HG03520 (cell line): ENCODE results near the gene FAM43B.
"Not testable (repeated sequence)": the region's sequence is repeated elsewhere in the genome, so short reads cannot be mapped to it uniquely, and the experiment has no call there.

ENCODE experiments used
- ATAC-seq: cut with Tn5 transposase; IDR thresholded peaks from one replicate; pipeline ENCODE4 v1.9.1; 2021; ENCODE audit warnings: mild to moderate bottlenecking, moderate library complexity; ENCODE audit not compliant: unreplicated experiment

FAM43B gene

GRCh38 chr1:20551945-20552727 is at the start of gene FAM43B:
Gene FAM43B (plus strand): TSS chr1:20552573. CDS start chr1:20552974, 401 bp downstream.
- no peak for ATAC-seq

- no peak for ATAC-seq
These were observed 46.9 kb upstream of the FAM43B start for GRCh38 chr1:20505488-20505887.

- no peak for ATAC-seq
These were observed 45.2 kb upstream of the FAM43B start for GRCh38 chr1:20507248-20507563.

GRCh38 chr1:20507564-20508410 is 44.6 kb upstream of the FAM43B start, which contains the start of gene MUL1:
Gene MUL1 (minus strand): TSS chr1:20508151. CDS start chr1:20508024, 127 bp downstream.
- peak; percentile 87 for ATAC-seq

DNA sequence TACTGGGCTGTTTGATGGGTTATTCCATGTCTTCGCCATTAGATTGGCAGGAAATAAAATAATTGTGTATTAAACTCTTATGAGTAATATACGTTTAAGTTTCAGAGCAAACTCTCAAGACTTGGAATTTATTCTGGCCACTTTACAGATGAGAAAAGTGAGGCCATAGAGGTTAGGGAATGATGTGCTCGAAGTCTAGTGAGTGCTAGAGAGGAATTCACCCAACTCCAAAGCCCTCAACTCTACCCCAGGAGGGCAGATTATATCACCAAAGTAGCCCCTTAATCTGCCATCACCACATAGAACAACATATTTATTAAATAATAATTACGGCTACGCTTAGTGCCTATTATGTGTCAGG is 44.0 kb upstream of the FAM43B start:
- ATAC-seq: no peak

GRCh38 chr1:20511518-20512428 is 40.6 kb upstream of the FAM43B start:
- ATAC-seq: no peak

- not testable (repeated sequence) for ATAC-seq
These were observed 32.6 kb upstream of the FAM43B start for GRCh38 chr1:20519609-20520262.

DNA sequence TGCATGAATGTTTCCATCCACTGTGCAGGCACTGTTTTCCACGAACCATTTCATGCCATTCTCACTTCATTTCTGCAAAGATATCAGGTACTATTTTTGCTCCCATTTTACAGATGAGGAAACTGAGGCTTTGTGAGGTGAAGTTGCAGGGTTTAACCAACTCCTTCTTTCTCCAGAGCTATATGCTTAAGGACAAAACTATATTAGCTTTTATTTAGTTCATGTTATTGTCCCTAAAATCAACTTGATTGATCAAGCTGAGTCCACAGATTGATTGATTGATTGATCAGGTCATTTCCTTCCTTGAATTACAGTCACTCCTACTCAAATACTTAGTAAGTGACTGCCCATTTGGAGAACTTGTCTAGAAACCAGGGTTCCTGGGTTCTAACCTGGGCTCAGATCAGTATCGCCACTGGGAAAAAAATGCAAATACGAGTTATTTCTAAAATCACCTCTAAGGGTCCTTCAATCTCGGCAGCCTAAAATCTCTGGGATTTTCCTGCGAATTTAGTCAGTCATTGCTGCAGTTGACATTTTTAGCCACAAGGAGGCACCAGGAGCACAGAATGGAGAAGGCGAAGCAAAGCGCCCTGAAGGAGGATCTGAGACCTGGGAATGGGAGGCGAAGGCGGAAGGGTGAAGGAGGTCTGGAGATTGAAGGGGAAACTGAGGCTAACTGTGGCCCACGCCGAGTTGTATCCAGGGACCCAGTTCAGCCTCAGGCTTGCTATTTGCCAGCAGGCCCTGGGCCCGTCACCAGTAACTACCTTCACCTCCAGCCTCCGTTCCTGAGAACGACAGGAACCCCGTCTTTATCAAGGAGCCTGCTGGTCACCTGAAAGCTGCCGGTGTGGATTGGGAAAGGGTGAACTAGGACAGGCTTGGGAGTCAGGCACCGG is 30.2 kb upstream of the FAM43B start:
- no peak for ATAC-seq

DNA sequence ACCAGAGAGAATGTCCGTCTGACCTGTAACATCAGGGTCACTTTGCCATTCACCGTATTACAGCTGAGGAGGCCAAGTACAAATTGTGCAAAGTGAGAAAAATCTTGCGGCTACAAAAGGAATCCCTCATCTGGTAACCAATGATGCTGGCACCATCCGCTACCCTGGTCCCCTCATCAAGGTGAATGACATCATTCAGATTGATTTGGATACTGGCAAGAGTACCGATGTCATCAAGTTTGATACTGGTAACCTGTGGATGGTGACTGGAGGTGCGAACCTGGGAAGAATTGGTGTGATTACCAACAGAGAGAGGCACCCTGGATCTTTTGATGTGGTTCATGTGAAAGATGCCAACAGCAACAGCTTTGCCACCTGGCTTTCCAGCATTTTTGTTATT is 26.1 kb upstream of the FAM43B start:
- ATAC-seq: no peak

DNA sequence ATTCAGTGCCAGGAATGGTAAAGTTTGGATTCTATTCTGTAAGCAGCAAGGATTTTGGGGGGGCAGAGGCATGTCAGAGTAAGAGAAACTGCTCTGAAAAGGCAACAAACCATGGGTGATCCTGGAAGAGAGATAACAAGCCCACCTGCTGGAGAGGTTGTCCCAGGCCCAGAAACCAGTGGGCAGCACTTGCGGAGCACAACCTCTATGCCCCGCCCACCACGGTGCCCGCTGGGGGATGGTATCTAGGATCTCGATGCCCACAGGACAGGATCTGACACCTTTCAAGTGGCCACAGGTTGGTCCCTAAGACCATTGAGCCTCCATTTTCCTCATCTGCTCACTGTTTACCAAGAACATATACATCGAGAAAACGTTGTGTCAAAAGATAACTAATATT is 24.2 kb upstream of the FAM43B start:
- ATAC-seq: no peak

- no peak for ATAC-seq
These were observed 22.1 kb upstream of the FAM43B start for GRCh38 chr1:20530306-20530705.

GRCh38 chr1:20530901-20531300 is 21.5 kb upstream of the FAM43B start:
- no peak for ATAC-seq

DNA sequence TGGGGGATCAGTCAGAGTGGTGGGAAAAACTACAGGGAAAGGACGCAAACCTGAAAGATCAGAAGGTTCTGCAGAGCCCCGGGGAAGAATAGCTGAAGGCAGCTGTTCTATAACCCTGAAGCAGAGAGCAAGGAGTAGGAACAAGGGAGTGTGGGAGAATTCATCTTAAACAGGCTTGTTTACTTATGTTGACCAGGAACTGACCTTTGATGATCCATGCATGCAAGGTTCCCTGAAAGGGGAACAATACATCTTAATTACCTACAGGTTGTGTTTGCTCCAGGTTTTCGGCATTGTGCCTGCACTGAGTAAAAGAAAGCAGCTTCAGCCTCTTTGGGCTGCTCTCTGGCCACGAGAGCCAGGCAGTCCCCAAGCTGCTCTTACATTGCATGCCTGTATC is 18.7 kb upstream of the FAM43B start:
- ATAC-seq: no peak

DNA sequence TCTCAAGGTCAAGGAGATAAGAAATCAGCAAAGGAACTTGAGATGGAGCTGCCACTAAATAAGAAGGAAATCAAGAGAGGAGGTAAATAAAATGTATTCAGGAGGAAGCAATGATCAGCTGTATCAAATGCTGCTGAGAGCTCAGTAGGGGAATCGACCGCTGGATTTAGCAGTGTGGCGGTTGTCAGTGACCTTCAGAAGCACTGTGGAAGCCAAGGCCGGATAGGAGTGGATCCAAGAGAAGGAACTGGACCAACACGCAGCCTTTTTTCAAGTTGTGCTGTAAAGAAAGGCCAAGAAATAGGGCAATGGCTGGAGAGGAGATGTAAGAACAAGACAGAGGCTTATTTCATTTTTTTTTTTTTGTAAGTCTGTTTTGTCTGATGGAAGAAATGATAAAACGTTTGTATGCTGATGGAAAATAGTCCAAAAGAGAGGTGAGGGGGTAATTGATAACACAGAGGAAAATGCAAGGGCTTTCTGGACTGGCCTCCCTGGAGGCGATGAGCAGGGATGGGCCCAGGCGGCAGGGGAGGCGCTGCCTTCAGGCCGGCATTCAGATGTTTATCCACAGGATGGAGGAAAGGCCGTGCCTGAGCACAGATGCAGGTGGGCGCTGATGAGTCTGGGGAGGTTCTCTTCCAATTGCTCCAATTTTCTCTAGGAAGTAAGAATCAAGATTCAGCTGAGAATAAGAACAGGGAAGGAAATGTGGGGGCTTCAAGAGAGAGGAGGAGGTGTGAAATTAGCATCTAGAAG is 17.5 kb upstream of the FAM43B start:
- ATAC-seq: no peak

GRCh38 chr1:20538227-20538626 is 14.1 kb upstream of the FAM43B start:
- ATAC-seq: no peak

- ATAC-seq: no peak
These were observed 13.4 kb upstream of the FAM43B start for GRCh38 chr1:20538760-20539551.

- ATAC-seq: no peak
These were observed 12.1 kb upstream of the FAM43B start for GRCh38 chr1:20540281-20540680.

DNA sequence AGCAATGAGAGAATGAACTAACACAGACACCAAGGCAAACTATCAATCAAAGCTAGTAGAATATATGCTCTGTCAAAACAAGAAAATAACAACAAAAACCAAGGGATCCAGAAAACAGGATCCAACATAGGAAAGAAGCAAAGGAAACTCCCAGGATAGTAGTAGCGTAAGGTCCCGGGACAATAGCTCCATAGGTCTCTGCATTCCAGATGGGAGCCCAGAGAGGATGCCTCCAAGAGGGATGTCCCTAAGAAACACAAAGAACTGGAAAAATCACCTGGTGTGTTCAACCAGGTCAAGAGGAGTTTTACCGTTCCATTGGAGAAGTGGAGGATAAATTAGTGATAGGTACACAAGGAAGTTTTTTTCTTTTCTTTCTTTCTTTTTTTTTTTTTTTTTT is 5.7 kb upstream of the FAM43B start:
- ATAC-seq: no peak
